ENCODE measurements around the gene SPIRE2.

Gene SPIRE2

DNA sequence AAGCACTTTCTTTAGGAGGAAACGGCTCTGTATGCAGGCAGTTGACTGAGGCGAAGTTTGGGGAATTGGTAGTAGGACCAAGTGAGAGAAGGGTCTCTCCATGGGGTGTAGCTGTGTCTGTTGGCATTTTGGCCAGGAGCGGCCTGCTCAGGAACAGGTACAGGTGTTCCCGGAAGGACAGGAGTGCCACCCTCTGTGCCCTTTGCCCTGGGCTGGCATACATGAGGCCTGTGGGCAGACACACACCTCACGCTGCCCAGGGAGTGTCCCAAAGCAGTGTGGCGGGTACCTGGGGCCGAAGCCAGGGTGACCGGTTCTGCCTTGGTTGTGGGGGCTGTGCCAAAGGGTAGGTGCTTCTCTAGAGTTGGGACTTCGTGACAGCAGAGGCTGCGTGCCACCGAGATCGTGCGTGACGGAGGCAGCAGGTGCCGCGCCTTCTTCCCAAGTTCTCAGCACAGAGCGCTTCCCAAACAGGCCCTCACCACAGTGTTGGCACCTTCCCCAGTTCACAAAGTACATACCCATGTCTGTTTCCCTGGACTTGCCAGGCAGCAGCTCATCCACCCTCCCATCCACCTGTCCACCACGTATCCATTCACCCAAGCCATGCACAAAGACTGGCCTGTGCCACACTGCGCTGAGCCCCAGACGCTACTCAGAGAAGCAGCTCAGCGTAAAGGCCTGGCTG, 25.2 kb downstream of the SPIRE2 start:
- in situ Hi-C loops (cut with HindIII; ENCODE audit: low sequenced_read_pairs), result no loop called here
- no peak overlapping the region for H3K4me3 ChIP-seq (ENCODE audit: low read depth, low read length)
- TF ChIP-seq, protein P1, sequence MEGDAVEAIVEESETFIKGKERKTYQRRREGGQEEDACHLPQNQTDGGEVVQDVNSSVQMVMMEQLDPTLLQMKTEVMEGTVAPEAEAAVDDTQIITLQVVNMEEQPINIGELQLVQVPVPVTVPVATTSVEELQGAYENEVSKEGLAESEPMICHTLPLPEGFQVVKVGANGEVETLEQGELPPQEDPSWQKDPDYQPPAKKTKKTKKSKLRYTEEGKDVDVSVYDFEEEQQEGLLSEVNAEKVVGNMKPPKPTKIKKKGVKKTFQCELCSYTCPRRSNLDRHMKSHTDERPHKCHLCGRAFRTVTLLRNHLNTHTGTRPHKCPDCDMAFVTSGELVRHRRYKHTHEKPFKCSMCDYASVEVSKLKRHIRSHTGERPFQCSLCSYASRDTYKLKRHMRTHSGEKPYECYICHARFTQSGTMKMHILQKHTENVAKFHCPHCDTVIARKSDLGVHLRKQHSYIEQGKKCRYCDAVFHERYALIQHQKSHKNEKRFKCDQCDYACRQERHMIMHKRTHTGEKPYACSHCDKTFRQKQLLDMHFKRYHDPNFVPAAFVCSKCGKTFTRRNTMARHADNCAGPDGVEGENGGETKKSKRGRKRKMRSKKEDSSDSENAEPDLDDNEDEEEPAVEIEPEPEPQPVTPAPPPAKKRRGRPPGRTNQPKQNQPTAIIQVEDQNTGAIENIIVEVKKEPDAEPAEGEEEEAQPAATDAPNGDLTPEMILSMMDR (IDR thresholded peaks at IDR 0.05; ENCODE audit: low read depth, low read length, missing control alignments), result no peak
- no peak for DNase-seq (ENCODE audit: low read depth)

DNA sequence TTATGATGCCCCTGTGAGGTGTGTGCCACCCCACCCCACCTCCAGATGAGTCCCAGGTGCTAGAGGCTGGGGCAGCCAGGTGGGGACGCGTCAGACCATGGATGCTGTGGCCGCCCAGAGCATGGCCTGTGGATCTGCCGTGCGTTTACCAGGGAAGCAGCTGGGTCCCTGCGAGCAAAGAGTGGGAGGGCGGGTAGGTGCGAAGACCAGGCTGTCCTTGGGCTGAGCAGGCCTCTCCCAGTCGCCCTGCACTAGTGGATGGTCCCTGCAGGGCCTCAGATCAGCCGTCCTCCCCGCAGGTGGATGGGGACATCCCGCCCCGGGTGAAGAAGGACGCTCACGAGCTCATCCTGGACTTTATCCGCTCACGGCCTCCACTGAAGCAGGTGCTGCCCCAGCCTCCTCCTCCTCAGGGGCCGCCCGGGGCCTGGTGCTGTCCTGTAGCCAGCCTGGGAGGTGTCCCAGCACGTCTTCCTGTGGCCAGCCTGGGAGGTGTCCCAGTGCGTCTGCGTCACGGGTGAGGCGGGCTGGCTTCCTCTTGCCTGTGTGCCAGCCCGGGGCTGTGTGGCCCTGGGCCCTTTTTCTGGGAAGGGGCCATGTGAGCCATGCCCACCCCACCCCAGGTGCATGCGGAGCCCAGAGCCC, 27.1 kb downstream of the SPIRE2 start:
- no peak overlapping the region for H3K4me3 ChIP-seq (ENCODE audit: low read depth, low read length)
- in situ Hi-C loops (cut with HindIII; ENCODE audit: low sequenced_read_pairs), result no loop called here
- DNase-seq (ENCODE audit: low read depth), result no peak
- TF ChIP-seq, protein P1 (IDR thresholded peaks at IDR 0.05; ENCODE audit: low read depth, low read length, missing control alignments), result no peak

DNA sequence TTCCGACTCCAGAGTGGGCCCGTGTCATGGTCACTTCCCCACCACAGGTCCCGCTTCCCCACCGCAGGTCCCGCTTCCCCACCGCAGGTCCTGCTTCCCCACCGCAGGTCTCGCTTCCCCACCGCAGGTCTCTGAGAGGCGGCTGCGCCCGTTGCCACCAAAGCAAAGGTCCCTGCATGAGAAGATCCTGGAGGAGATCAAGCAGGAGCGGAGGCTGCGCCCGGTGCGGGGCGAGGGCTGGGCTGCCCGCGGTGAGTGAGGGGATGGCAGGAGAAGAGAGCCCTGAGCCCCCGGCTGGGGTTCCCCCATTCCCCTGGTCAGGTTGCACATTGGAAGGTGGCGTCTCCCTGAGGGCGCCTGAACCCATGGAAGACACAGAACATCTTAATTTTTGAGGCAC, 27.7 kb downstream of the SPIRE2 start:
- DNase-seq (ENCODE audit: low read depth), result no peak
- no peak overlapping the region for H3K4me3 ChIP-seq (ENCODE audit: low read depth, low read length)
- in situ Hi-C loops (cut with HindIII; ENCODE audit: low sequenced_read_pairs), result no loop called here
- TF ChIP-seq, protein P1 (IDR thresholded peaks at IDR 0.05; ENCODE audit: low read depth, low read length, missing control alignments), result no peak

DNA sequence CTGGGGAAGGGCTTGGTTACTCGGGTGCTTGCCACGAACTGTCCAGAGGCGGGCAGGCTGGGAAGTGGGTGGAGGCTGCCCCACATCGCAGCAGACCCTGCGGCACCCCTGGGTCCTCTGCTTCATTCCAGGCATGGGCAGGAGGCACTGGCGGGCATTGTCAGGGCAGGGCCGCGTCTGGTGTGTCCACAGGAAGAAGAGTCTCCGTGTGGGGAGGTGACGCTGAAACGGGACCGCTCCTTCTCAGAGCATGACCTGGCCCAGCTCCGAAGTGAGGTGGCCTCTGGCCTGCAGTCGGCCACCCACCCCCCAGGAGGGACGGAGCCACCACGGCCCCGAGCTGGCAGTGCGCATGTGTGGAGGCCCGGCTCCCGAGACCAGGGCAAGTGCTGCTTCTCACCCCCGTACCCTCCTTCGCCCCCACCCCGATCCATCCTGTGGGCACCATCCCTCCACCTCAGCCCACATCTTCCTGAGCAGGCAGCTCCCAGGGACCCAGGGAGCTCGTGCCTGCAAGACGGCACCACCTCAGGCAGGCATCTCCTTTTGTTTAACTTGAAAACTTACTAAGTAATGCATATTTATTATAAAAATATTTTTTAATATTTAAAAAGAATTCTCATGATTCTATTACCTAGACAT, 30.8 kb downstream of the SPIRE2 start:
- no peak overlapping the region for H3K4me3 ChIP-seq (ENCODE audit: low read depth, low read length)
- in situ Hi-C loops (cut with HindIII; ENCODE audit: low sequenced_read_pairs), result no loop called here
- TF ChIP-seq, protein P1 (IDR thresholded peaks at IDR 0.05; ENCODE audit: low read depth, low read length, missing control alignments), result no peak
- DNase-seq (ENCODE audit: low read depth), result no peak

DNA sequence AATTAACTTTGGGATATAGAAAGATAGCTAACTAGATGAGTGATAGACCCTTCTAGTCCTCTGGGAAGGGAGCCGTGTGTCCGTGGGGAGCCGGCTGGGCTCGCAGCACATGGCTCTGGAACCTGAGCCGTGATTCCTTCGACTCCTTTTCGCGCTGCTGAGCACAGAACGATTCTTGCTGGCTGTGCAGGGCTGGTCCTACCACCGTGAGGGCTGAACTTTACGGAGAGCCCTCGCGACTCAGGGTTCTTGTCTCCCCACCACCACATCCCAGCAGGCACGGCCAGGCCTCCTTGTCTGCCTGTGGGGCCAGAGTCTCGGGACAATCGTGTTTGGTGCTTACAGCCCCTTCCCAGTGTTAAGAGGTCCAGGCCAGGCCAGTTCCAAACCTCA, 31.3 kb downstream of the SPIRE2 start:
- in situ Hi-C loops (cut with HindIII; ENCODE audit: low sequenced_read_pairs), result no loop called here
- no peak for DNase-seq (ENCODE audit: low read depth)
- TF ChIP-seq, protein P1 (IDR thresholded peaks at IDR 0.05; ENCODE audit: low read depth, low read length, missing control alignments), result no peak
- H3K4me3 ChIP-seq (ENCODE audit: low read depth, low read length), result no peak overlapping the region

DNA sequence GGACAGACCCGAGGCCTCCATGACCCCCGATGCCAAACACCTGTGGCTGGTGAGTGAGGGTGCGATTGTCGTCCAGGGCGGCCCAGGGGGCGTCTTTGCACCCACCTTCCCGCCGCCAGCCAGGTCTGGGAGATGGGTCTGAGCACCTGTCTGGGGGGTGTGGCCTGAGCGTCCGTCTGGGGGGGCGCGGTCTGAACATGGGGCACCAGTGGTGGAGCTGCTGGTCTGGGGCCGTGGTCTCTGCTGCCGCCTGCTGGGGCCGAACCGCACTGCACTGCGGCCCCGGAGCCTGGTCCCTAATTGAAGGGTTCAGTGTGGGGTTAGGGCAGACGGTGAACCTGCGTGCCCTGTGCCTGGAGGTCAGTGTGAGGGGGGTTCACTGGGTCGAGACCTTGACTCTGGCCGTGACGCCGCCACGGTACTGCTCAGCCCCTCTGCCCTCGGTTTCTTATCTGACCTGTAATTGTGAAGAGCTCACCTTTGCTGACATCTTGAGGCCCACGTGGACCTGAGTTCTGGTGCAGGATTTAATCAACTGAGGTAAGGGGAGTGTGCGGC, 32.6 kb downstream of the SPIRE2 start:
- in situ Hi-C loops (cut with HindIII; ENCODE audit: low sequenced_read_pairs), result no loop called here
- TF ChIP-seq, protein P1 (IDR thresholded peaks at IDR 0.05; ENCODE audit: low read depth, low read length, missing control alignments), result peak; percentile 98
- H3K4me3 ChIP-seq (ENCODE audit: low read depth, low read length), result no peak overlapping the region
- DNase-seq (ENCODE audit: low read depth), result no peak

Measured in astrocyte of the cerebellum (primary cell).